ENCODE results near the gene KRTAP9-3. TPM values are rescaled to one million over a fixed set of nuclear protein-coding genes. Genes with fewer than 3 reads are reported as not detected.

KRTAP9-3 gene
- total RNA-seq, 3 donors from 2014 or later (not counting 1 experiment from before 2014, with no cell fraction given): not detected

DNA sequence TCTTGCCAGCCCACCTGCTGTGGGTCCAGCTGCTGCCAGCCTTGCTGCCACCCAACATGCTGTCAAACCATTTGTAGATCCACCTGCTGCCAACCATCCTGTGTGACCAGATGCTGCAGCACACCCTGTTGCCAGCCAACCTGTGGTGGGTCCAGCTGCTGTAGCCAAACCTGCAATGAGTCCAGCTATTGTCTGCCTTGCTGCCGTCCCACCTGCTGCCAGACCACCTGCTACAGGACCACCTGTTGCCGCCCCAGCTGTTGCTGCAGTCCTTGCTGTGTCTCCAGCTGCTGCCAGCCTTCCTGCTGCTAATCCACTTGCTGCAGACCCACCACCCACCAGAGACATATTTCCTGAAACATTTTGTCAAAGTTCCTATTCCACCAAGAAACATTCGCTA lies 41.9 kb upstream of the KRTAP9-3 start:
- H3K4me3 Mint-ChIP-seq: no peak overlapping the region
- Histone ChIP-seq H3K36me3 (ENCODE audit: control insufficient read depth, insufficient read depth, low read length) (no peaks in the 10 kb centered on the region), H3K9me3 (ENCODE audit: control insufficient read depth, insufficient read depth, low read length) (no peaks in the 10 kb centered on the region), H3K4me3 (ENCODE audit: low read length) (no peak overlapping the region), H3K27ac (ENCODE audit: low read length) (no peak overlapping the region), H3K4me1 (ENCODE audit: control insufficient read depth, insufficient read depth, low read length) (no peaks in the 10 kb centered on the region), H3K27me3 (ENCODE audit: control insufficient read depth, insufficient read depth, low read length) (no peaks in the 10 kb centered on the region)
- H3K27ac Mint-ChIP-seq: no peak overlapping the region
- no peaks in the 10 kb centered on the region for H3K4me1 Mint-ChIP-seq
- WGBS (ENCODE audit: insufficient coverage): 87% methylated on average over 3 of the region's 3 CpGs
- DNase-seq: no peak
- peaks cover 24 to 52% of the 10 kb centered on the region in 2 donors for H3K27me3 Mint-ChIP-seq (ENCODE audit: low read depth in 2 of 2)
- no peaks in the 10 kb centered on the region for H3K9me3 Mint-ChIP-seq
- TF ChIP-seq, protein P1, sequence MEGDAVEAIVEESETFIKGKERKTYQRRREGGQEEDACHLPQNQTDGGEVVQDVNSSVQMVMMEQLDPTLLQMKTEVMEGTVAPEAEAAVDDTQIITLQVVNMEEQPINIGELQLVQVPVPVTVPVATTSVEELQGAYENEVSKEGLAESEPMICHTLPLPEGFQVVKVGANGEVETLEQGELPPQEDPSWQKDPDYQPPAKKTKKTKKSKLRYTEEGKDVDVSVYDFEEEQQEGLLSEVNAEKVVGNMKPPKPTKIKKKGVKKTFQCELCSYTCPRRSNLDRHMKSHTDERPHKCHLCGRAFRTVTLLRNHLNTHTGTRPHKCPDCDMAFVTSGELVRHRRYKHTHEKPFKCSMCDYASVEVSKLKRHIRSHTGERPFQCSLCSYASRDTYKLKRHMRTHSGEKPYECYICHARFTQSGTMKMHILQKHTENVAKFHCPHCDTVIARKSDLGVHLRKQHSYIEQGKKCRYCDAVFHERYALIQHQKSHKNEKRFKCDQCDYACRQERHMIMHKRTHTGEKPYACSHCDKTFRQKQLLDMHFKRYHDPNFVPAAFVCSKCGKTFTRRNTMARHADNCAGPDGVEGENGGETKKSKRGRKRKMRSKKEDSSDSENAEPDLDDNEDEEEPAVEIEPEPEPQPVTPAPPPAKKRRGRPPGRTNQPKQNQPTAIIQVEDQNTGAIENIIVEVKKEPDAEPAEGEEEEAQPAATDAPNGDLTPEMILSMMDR (IDR thresholded peaks at IDR 0.05): no peak
- no peaks in the 10 kb centered on the region for H3K36me3 Mint-ChIP-seq
- intact Hi-C loops (cut with micrococcal nuclease): no loop called here
- ATAC-seq: no peak

DNA sequence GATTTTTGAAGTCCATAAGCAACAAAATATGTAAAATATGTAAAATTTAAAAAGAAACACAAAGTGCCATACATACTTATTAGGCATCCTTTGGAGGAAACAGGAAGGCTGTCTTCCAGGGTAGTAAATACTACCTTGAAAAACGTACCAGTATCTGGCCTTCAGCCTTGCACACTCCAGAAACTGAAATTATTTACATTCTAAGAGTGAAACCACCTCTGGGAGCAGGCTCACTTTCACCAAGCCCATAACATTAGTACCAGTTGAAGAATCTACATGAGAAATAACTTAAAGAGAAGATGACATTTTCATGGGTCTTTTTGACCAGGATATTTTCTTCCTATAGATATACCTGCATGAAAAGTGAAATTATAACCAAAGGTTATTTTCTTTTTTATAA lies 36.2 kb upstream of the KRTAP9-3 start:
- H3K36me3 ChIP-seq (ENCODE audit: control insufficient read depth, insufficient read depth, low read length): no peaks in the 10 kb centered on the region
- H3K27ac ChIP-seq (ENCODE audit: low read length): no peak overlapping the region
- H3K27me3 Mint-ChIP-seq (ENCODE audit: low read depth in 2 of 2): peaks cover 20 to 53% of the 10 kb centered on the region in 2 donors
- TF ChIP-seq, protein P1 (IDR thresholded peaks at IDR 0.05): no peak
- DNase-seq (no peak), ATAC-seq (no peak)
- no peak overlapping the region for H3K4me3 ChIP-seq (ENCODE audit: low read length)
- no peak overlapping the region for H3K27ac Mint-ChIP-seq
- intact Hi-C loops (cut with micrococcal nuclease): no loop called here
- 33% methylated on average over 1 of the region's 1 CpG for WGBS (ENCODE audit: insufficient coverage)
- H3K27me3 ChIP-seq (ENCODE audit: control insufficient read depth, insufficient read depth, low read length): peaks cover 2% of the 10 kb centered on the region
- no peaks in the 10 kb centered on the region for H3K36me3 Mint-ChIP-seq
- no peak overlapping the region for H3K4me3 Mint-ChIP-seq
- no peaks in the 10 kb centered on the region for H3K4me1 Mint-ChIP-seq
- H3K9me3 ChIP-seq (ENCODE audit: control insufficient read depth, insufficient read depth, low read length): no peaks in the 10 kb centered on the region
- H3K9me3 Mint-ChIP-seq: no peaks in the 10 kb centered on the region
- no peaks in the 10 kb centered on the region for H3K4me1 ChIP-seq (ENCODE audit: control insufficient read depth, insufficient read depth, low read length)

DNA sequence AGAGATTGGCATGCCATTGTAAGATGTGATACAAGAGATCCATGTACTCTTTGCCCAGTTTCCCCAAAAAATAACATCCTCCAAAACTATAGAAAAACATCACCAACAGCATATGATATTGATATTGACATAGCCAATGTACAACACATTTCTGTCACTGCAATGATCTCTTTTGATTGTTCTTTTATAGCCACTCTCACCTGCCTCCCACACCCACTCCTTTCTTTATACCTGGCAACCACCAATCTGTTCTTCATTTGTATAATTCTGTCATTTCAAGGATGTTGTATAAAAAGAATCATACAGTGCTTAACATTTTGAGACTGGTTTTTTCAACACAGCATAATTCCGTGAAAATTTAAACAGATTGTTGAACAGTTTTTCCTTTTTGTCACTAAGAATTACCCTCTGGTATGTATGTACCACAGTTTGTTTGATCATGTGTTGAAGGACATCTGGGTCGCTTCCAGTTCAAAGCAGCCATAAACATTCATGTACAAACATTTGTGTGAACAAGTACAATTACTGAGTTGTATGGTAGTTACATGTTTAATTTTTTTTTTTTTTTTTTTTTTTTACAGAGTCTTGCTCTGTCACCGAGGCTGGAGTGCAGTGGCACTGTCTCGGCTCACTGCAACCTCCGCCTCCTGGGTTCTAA lies 32.7 kb upstream of the KRTAP9-3 start:
- Histone ChIP-seq H3K27me3 (ENCODE audit: control insufficient read depth, insufficient read depth, low read length) (peaks cover 2% of the 10 kb centered on the region), H3K4me3 (ENCODE audit: low read length) (no peak overlapping the region), H3K27ac (ENCODE audit: low read length) (no peak overlapping the region), H3K36me3 (ENCODE audit: control insufficient read depth, insufficient read depth, low read length) (no peaks in the 10 kb centered on the region), H3K4me1 (ENCODE audit: control insufficient read depth, insufficient read depth, low read length) (no peaks in the 10 kb centered on the region), H3K9me3 (ENCODE audit: control insufficient read depth, insufficient read depth, low read length) (no peaks in the 10 kb centered on the region)
- Mint-ChIP-seq H3K27me3 (ENCODE audit: low read depth in 2 of 2) (peaks cover 11 to 27% of the 10 kb centered on the region in 2 donors), H3K36me3 (no peaks in the 10 kb centered on the region), H3K27ac (no peak overlapping the region), H3K4me1 (no peaks in the 10 kb centered on the region), H3K4me3 (no peak overlapping the region), H3K9me3 (no peaks in the 10 kb centered on the region)
- ATAC-seq (no peak), DNase-seq (no peak)
- intact Hi-C loops (cut with micrococcal nuclease): no loop called here
- 83% methylated on average over 4 of the region's 5 CpGs for WGBS (ENCODE audit: insufficient coverage)
- TF ChIP-seq, protein P1 (IDR thresholded peaks at IDR 0.05): no peak

Measured in natural killer cell (primary cell).